ENCODE measurements around the gene TSPAN1.
A peak's percentile ranks its signal among the peaks of the same experiment; 100 is the strongest.

TSPAN1 gene

GRCh38 chr1:46166521-46167462, 8.1 kb upstream of the TSPAN1 start:
- DNase-seq, result no peak

DNA sequence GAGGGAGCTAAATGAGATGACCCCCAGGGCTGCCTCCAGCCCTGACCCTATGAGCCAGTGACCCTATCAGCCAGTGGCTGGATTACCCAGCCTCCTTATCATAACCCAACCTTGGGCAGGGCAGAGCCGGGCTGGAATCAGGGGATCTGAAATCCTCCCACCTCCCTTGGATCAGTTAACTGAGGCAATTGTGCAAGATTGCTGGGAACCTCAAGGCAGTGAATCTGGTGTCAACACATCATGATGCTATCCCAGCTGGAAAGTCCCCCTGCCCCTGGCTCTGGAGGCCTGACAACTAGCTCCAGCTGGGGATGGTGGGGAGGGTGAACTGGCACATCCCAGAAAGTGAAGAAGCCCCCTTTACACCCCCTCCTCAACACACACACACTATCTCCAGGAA, 6.4 kb upstream of the TSPAN1 start:
- no peak for DNase-seq

DNA sequence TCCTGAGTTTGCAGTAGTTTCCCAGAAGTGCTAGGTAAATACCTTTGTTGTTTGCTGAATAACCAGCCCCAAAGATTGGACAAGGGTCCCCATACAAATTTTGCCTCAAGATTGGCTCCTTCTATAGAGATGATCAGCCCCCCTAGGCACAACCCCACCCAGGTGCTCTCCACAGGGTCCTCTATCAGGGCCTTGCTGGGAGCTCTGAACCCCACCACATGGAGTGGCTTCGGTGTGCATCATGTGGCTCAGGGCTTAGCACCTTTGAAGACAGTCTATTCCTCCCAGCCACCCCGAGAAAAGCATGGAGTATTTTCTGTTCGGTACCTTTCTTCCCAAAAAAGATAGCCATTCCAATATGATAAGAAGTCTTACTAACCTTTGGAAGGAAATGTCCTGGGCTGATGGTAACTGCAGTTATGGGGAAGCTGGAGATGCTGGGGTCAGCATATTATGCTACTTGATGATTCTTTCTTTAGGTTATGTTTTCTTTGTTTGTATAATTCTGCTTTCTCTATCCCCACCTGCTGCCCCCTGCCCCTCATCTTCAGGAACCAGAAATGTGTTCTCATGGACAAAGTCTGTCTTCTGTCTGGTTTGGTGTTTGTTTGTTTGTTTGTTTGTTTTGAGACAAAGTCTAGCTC, 5.0 kb upstream of the TSPAN1 start:
- no peak for DNase-seq

DNA sequence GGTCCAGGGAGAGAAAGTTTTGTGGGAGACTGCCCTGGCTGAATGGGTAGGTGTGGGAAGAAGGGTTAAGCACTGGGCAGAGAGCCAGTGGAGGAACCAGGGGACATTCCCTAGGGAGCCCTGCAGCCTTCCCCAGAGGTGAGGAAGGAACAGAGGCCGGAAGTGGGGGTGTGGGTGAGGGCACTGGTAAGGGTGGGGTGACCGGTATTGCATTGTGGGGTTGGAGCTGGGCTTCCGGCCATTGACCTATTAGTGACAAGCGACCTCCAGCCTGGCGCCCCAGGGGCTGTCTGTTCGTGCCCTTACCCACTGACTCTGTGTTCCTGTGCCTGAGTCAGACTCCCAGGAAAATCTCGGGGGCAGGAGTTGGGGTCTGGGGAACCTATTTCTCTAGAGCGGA, 3.5 kb upstream of the TSPAN1 start:
- no peak for DNase-seq

- DNase-seq, result no peak
These were observed 3.0 kb upstream of the TSPAN1 start for GRCh38 chr1:46171871-46172270.

- no peak for DNase-seq
These were observed 2.6 kb upstream of the TSPAN1 start for GRCh38 chr1:46172321-46172720.

- no peak for DNase-seq
These were observed 1.5 kb upstream of the TSPAN1 start for GRCh38 chr1:46173361-46173856.

DNA sequence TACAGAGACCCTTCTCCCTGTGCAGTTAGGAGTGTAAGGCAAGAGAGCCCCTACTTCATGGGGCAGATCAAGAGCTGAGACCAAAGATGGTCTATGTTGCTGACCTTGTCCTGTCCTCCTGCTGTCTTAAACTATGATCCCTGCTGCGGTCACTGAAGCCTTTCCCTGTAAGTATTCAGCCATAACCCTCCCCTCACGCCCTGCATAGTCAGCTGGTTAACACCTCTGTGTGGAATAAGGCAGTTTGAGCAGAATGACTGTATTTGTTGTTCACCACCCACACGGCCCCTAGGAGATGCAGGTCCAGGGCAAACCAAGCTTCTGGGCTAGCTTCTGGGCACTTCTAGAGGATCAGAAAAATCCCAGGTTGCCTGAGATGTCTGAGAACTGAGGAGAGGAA, 356 bp downstream of the TSPAN1 start:
- DNase-seq, result no peak

- no peak for DNase-seq
These were observed 1.5 kb downstream of the TSPAN1 start, which contains the start of gene P3R3URF for GRCh38 chr1:46176211-46176865. Gene P3R3URF, minus strand, starts transcription at chr1:46176488. Its CDS starts 17 bp downstream, at chr1:46176471.

GRCh38 chr1:46179138-46180081, 4.5 kb downstream of the TSPAN1 start:
- DNase-seq, result peak; percentile 33

GRCh38 chr1:46180082-46180616, 5.3 kb downstream of the TSPAN1 start:
- DNase-seq, result no peak

- DNase-seq, result no peak
These were observed 6.7 kb downstream of the TSPAN1 start for GRCh38 chr1:46181343-46182260.

- peak; percentile 83 for DNase-seq
These were observed 8.4 kb downstream of the TSPAN1 start for GRCh38 chr1:46183079-46183847.

DNA sequence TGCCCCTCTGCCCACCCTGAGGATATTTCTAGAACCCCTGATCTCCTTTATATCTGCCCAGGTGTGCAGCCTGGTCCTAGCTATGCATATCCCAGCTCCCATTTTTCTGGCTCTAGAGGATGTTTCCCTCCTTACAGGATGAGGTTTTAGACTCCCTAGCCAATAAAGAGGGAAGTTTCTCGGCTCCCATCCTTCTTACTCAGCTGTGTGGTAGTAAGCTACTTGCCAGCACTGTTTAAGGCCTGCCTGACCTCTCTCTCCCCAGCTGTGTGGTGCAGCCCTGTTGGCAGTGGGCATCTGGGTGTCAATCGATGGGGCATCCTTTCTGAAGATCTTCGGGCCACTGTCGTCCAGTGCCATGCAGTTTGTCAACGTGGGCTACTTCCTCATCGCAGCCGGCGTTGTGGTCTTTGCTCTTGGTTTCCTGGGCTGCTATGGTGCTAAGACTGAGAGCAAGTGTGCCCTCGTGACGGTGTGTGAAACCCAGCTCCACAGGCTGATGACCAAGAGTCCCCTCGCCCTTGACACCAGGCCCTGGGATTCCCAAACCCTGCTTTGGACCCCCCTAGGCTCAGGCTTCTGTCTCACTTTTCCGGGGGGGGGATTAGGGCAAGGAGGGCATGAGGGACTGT, 9.2 kb downstream of the TSPAN1 start:
- DNase-seq, result no peak

DNA sequence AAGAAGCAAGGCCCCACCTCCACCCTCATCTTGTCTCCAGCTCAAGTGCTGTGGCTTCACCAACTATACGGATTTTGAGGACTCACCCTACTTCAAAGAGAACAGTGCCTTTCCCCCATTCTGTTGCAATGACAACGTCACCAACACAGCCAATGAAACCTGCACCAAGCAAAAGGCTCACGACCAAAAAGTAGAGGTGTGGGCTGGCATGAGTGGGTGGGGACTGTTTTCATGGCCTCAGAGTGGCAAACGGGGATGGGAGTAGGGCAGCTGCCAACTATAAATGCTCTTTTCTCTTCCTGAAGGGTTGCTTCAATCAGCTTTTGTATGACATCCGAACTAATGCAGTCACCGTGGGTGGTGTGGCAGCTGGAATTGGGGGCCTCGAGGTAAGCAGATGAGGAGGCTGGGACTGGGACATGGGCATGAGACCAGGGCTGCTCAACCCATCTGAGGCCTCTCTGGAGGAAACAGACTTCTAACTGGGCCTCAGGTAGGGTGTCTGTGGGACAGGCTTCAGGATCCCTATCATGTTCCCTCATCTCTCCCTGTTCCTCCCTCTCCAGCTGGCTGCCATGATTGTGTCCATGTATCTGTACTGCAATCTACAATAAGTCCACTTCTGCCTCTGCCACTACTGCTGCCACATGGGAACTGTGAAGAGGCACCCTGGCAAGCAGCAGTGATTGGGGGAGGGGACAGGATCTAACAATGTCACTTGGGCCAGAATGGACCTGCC, 10.2 kb downstream of the TSPAN1 start:
- DNase-seq, result no peak

DNA sequence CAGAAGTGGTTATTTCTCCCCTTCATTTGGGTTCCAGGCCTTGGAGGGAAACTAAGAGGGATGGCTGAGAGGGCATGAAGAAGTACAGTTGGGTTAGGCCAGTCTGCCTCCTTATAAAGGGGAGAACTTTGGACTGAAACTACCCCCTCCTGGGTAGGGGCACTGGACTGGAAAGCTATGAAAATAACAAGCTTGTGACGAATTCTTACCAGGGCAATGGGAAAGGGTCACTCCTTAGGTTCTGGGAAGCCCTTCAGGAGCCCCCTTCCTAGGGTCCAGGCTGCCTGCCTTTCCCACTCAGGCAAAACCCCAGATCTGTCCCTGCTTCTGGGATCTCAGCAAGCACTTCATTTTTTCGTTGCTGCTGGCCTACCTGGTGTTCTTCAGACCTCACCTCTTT, 11.2 kb downstream of the TSPAN1 start:
- DNase-seq, result no peak

GRCh38 chr1:46187106-46187869, 12.4 kb downstream of the TSPAN1 start:
- DNase-seq, result peak; percentile 12
